Thyroid gland (tissue), 4 donors: ENCODE results near the gene POLK.

Experiments used
- CTCF ChIP-seq, 6 experiments: fragments of 200-600 bp in 3 of 6; fragments of 450-650 bp in 3 of 6; sonication (generic) in 3 of 6; IDR thresholded peaks; one replicate each; pipeline ENCODE4 v1.5.1; 2016 to 2019; ENCODE audit warnings: antibody characterized with exemption in 6 of 6, mild to moderate bottlenecking in 2 of 6, inconsistent platforms in 1 of 6, moderate library complexity in 1 of 6
- POLR2A ChIP-seq, 2 donors: fragments of 450-650 bp; IDR thresholded peaks; one replicate each; pipeline ENCODE4 v1.6.1; 2017; ENCODE audit warnings: antibody characterized with exemption in 2 of 2, mild to moderate bottlenecking in 2 of 2, moderate library complexity in 1 of 2

GRCh38 chr5:75601567-75601966, 89.9 kb downstream of the POLK start:
- TF ChIP-seq CTCF (IDR thresholded peaks at IDR 0.05) (no peak), POLR2A (IDR thresholded peaks at IDR 0.05) (no peak)
